ENCODE measurements around the gene SPN. TPM values are rescaled to one million over a fixed set of nuclear protein-coding genes. Genes with fewer than 3 reads are reported as not detected.
A peak's percentile ranks its signal among the peaks of the same experiment; 100 is the strongest.

SPN gene
- total RNA-seq, 2 experiments from 2014 or later: 45.7 to 48.3 TPM

- Mint-ChIP-seq H3K9me3 (no peaks in the 10 kb centered on the region), H3K27me3 (no peaks in the 10 kb centered on the region), H3K36me3 (ENCODE audit: low read depth) (no peaks in the 10 kb centered on the region), H3K4me3 (no peak overlapping the region), H3K27ac (no peak overlapping the region), H3K4me1 (ENCODE audit: low read depth) (peaks cover 26% of the 10 kb centered on the region)
- H3K9me3 ChIP-seq (ENCODE audit: control insufficient read depth in 1 of 2, insufficient read depth in 1 of 2, low read length in 2 of 2): no peaks in the 10 kb centered on the region
- POLR2A ChIA-PET: interaction anchor here (0.5 kb wide), 1 partner anchor 35 kb away, joined by 3 read pairs; no protein-coding TSS in a partner anchor
- H3K4me3 ChIP-seq (ENCODE audit: low read length): no peak overlapping the region
- no peaks in the 10 kb centered on the region for H3K36me3 ChIP-seq (ENCODE audit: insufficient read depth, low read length)
- no peak for TF ChIP-seq CTCF (IDR thresholded peaks at IDR 0.05)
- DNase-seq (no peak), ATAC-seq (ENCODE audit: poor library complexity) (no peak)
- no peak overlapping the region for H3K27ac ChIP-seq (ENCODE audit: low read depth in 1 of 2, low read length in 2 of 2)
- intact Hi-C loops (cut with DNase I, micrococcal nuclease): no loop called here
- no peaks in the 10 kb centered on the region for H3K27me3 ChIP-seq (ENCODE audit: control insufficient read depth in 1 of 2, insufficient read depth in 2 of 2, low read length in 2 of 2)
- H3K4me1 ChIP-seq (ENCODE audit: insufficient read depth, low read length): peaks cover 22% of the 10 kb centered on the region
- CTCF ChIA-PET: no interaction called here
Measured at GRCh38 chr16:29697391-29697790, 34.3 kb downstream of the SPN start.

- peaks cover 29% of the 10 kb centered on the region for H3K4me1 ChIP-seq (ENCODE audit: insufficient read depth, low read length)
- no peaks in the 10 kb centered on the region for H3K9me3 ChIP-seq (ENCODE audit: control insufficient read depth in 1 of 2, insufficient read depth in 1 of 2, low read length in 2 of 2)
- ChIA-PET CTCF (interaction anchor here (5.3 kb wide), 1 partner anchor 151 kb away, joined by 49 read pairs; no protein-coding TSS in a partner anchor), POLR2A (interaction anchor here (0.6 to 5.0 kb wide), 2 partner anchors 13 to 163 kb away, joined by 3 to 41 read pairs; no protein-coding TSS in a partner anchor)
- no peak overlapping the region for H3K27ac Mint-ChIP-seq
- H3K27ac ChIP-seq (ENCODE audit: low read depth in 1 of 2, low read length in 2 of 2): no peak overlapping the region
- DNase-seq (no peak), ATAC-seq (ENCODE audit: poor library complexity) (no peak)
- intact Hi-C loops (cut with DNase I, micrococcal nuclease): no loop called here
- H3K4me3 Mint-ChIP-seq: no peak overlapping the region
- H3K9me3 Mint-ChIP-seq: no peaks in the 10 kb centered on the region
- TF ChIP-seq CTCF (IDR thresholded peaks at IDR 0.05): no peak
- H3K27me3 ChIP-seq (ENCODE audit: control insufficient read depth in 1 of 2, insufficient read depth in 2 of 2, low read length in 2 of 2): no peaks in the 10 kb centered on the region
- H3K36me3 Mint-ChIP-seq (ENCODE audit: low read depth): no peaks in the 10 kb centered on the region
- H3K36me3 ChIP-seq (ENCODE audit: insufficient read depth, low read length): no peaks in the 10 kb centered on the region
- no peak overlapping the region for H3K4me3 ChIP-seq (ENCODE audit: low read length)
- H3K4me1 Mint-ChIP-seq (ENCODE audit: low read depth): peaks cover 33% of the 10 kb centered on the region
- no peaks in the 10 kb centered on the region for H3K27me3 Mint-ChIP-seq
Measured at GRCh38 chr16:29698042-29698441, 35.0 kb downstream of the SPN start.

- no peak for TF ChIP-seq CTCF (IDR thresholded peaks at IDR 0.05)
- Histone ChIP-seq H3K27me3 (ENCODE audit: control insufficient read depth in 1 of 2, insufficient read depth in 2 of 2, low read length in 2 of 2) (no peaks in the 10 kb centered on the region), H3K4me3 (ENCODE audit: low read length) (no peak overlapping the region), H3K27ac (ENCODE audit: low read depth in 1 of 2, low read length in 2 of 2) (no peak overlapping the region), H3K36me3 (ENCODE audit: insufficient read depth, low read length) (no peaks in the 10 kb centered on the region), H3K9me3 (ENCODE audit: control insufficient read depth in 1 of 2, insufficient read depth in 1 of 2, low read length in 2 of 2) (no peaks in the 10 kb centered on the region), H3K4me1 (ENCODE audit: insufficient read depth, low read length) (peaks cover 36% of the 10 kb centered on the region)
- ChIA-PET CTCF (interaction anchor here (3.3 to 5.3 kb wide), 2 partner anchors 11 to 150 kb away, joined by 27 to 49 read pairs; no protein-coding TSS in a partner anchor), POLR2A (interaction anchor here (0.6 to 5.0 kb wide), 6 partner anchors 13 to 298 kb away, joined by 3 to 41 read pairs (median 8); partner anchors contain the start of genes INO80E, PAGR1 and TAOK2)
- ATAC-seq (ENCODE audit: poor library complexity) (no peak), DNase-seq (no peak)
- Mint-ChIP-seq H3K4me3 (no peak overlapping the region), H3K9me3 (no peaks in the 10 kb centered on the region), H3K27ac (peak overlapping the region; percentile 18), H3K4me1 (ENCODE audit: low read depth) (peaks cover 37% of the 10 kb centered on the region), H3K27me3 (no peaks in the 10 kb centered on the region), H3K36me3 (ENCODE audit: low read depth) (no peaks in the 10 kb centered on the region)
- intact Hi-C loops (cut with DNase I, micrococcal nuclease): no loop called here
Measured at GRCh38 chr16:29698484-29699323, 35.7 kb downstream of the SPN start.
